Right forelimb (tissue), 1 donor: ENCODE measurements around the gene ADCY3.
A peak's percentile ranks its signal among the peaks of the same experiment; 100 is the strongest.

Experiments
- DNase-seq: peaks from one replicate; pipeline ENCODE4 v3.0.0-alpha.2; 2018

The ADCY3 gene

DNA sequence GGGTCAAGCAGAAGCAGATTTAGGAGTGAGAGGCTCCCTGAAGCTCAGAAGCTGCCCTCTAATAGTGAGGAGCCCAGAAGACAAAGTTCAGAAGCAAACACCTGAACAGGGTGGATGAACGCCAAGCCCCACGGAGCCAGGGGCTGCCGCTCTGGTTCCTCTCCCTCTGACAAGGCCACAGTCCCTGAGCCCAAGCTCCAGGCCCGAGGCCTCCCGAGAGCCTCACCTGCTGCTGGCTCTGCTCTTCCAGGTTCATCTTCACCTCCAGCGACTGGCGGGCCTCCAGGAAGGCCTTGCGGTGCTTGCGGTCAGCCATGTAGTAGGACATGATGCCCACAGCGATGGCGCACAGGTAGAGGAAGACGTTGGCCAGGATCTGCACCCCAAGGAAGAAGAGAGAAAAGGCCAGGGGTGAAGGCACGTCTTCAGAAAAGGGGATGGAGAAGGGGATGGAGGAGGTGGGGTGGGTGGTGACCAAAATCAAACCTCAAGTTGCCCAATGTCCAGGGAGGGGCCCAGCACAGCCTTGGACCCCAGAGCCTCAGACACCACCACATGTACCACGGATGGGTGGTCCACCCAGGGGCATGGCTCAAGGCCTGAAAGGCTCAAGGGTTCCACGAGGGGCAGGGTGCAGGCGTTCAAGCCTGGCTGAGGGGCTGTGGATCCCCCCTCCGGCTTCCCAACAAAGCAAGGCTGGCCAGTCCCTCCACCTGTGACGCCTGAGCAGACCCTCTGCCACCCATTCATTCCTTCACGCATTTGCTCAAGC lies 47.5 kb downstream of the ADCY3 start:
- DNase-seq = no peak

DNA sequence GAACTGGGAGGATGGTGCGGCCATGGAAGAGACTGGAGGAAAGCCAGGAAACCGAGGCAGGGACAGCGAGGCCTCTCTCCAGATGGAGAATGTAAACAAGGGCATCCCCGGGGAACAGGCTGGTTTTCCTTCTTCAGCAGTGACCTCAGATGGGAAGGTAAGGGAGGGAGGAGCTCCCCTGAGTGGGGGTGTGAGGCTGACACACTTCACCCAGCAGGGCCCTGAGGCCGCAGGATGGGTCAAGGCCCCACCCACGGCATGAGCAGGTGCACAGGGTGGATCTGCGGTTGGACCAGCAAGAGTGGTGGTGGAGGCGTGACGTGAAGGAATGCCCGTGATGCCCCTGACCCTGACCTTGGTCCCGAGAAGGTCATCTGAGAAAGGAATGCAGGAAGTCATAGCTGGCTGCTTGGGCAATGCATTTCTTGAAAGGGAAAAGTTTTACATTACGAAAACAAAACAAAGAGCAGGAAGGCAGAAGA lies 48.1 kb downstream of the ADCY3 start:
- DNase-seq = no peak

DNA sequence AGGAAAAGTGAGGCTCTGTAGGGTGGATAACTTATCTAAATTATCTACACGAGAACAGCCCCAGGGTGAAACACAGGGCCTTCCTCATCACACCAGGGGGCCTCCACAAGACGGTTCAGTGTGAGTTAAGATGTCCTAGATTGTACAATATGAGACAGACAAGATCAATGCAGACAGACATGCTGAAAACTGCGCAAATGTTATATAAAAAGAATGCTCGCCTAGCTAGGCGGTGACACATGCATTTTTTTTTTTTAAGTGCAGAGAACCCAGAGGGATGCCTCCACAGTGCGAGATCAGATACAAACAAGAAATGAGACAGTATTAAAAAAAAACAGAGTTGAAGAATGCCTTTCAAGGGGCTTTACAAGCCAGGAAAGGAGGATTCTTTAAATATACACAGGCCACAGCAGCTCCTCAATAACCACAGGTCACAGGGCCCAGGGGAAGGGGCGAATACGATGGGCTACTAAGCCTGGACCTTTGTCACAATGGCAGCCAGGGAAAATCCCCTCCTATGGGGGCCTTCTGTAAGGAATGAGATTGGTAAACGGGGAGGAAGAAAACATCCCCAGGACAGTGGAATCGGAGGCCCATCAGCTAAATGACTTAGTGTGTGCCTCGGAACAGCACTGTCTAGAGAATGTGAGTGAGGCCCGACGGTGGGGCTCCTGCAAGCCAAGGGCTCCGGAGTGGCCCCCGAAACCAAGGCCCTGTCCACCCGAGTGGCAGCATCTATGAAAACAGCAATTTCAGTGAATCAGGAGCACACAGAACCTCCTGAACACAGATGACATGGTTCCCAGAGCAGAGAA lies 48.9 kb downstream of the ADCY3 start:
- no peak for DNase-seq

DNA sequence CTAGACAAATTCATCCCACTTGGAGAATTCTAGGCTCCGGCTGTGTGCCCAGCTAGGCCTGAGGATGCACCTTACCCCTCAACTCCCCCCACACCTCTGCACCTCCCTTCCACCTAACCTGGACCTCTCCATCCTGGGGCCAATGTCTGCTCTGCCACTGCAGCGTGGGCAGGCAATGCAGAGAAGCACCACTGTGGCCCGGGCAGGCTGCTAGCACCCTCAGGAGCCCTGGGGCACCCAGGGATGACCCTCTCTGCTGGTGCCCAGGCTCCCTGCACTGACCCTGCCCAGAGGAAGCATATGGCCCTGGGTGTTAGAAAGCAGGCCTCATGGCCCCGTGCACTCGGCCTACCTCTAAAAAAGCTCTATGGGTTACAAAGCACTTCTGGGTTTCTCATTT lies 49.6 kb downstream of the ADCY3 start:
- no peak for DNase-seq

DNA sequence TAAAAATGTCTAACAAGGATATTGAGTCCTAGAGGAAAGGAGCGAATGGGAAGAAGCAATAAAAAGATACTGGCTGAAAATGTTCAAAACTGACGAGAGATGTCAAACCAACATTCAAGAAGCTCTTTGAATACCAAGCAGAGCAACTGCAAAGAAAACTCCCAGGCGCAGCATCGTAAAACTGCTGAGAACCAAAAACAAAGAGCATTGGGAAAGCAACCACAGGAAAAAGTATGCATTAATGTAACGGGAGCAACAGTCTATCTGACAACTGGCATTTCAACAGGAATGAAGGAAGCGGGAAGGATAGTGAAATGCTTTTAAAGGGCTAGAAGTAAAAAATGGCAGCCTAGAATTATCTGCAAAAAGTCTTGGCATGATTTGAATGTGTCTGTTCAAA lies 53.1 kb downstream of the ADCY3 start:
- no peak for DNase-seq

DNA sequence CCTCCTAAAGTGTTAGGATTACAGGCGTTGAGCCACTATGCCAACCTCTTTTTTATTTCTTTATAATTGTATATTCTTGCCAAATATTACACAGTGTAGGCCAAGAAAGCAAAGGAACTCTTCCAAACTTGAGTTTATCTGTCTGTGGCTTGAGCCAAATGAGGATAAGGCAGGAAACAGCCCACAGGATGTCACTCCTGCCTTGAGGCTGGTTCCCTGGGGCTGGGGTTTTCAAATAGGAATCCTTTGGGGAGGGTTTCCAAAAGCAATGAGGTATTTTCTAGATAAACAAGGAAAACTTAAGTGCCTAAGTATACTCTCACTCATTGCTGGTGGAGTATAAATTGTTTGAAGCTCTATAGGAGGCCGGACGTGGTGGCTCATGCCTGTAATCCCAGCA lies 56.4 kb downstream of the ADCY3 start:
- peak; percentile 2 for DNase-seq

DNA sequence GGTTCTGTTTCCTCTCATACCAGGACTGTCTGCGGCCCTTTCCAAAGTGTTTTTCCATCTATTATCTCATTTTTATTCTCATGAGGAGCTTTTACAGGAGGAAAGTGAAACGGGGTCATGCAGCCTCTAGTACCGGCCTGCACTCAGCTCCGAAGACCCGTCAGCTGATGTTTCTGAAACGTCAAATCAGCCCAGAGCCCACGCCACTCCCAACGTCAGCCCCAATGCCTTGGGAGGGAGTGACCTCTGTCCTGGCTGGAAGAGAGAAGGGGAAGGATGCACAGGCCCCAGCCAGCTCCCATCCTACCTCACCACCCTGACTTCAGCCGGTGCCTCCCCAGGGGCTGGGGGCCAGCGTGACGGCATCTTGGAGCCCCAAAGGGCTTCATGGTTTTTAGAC lies 58.5 kb downstream of the ADCY3 start:
- peak; percentile 9 for DNase-seq

DNA sequence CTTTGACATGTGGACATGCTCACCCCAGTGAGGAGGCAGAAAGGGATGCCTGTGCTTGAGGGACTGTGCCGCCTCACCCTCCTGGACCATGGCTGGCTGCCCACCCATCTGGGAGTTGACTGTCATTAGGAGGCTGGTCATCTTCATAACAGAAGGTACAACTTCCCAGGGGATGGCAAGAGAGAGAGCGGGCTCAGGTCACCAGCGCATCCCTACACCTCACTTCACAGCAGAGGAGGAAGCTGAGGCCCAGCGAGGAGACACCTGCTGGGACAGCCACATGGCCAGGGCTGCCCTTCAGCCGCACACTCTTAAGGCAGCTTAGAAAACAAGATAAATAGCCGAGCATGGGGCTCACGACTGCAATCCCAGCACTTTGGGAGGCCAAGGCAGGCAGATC lies 59.4 kb downstream of the ADCY3 start:
- DNase-seq = no peak

DNA sequence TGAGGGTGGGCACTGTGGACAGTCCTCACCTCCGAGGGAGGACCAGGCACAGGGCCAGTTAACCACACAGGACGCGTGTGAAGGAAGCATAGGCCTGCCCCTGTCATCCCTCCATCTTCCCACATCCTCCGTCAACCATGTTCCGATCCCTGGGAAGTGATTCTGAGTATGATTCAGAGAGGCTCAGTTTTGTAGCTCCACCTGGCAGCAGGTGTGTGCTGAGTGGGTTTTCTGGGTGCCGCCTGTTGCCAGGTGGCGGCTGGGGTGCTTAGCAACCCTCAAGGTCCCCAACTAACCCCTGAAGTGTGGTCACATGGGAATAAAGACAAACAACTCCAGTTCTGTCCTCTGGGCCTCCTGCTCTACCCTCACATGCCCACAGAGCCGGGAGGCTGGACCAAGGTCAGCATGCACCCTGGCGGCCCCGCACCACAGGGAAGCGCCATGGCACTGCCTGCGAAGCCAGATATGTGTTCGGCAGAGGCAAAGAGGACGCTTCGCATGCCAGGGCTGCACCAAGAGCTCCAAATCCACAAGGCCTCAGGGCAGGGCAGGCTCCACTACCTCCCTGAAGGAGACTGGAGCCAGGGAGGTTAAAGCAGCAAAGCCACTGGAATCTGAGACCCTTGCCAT lies 60.0 kb downstream of the ADCY3 start:
- peak; percentile 33 for DNase-seq

DNA sequence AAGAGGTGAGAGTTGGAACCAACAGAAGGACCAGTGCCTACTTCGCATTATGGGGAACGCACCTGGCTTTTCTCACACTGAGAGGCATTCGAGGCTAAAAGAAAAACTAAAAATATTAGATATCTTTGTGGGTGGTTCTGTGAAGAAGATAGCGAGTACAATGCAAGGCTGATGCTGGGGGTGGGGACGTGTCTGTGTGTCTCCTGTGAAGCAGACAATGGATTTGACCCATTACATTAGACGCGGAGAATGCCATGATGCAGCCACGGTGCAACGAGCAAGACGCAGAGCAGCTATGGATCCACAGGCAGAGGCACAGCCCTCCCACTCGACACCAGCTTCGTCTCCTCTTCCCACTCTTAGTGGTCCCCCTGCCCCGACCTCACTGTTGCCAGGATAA lies 61.0 kb downstream of the ADCY3 start:
- DNase-seq = no peak

DNA sequence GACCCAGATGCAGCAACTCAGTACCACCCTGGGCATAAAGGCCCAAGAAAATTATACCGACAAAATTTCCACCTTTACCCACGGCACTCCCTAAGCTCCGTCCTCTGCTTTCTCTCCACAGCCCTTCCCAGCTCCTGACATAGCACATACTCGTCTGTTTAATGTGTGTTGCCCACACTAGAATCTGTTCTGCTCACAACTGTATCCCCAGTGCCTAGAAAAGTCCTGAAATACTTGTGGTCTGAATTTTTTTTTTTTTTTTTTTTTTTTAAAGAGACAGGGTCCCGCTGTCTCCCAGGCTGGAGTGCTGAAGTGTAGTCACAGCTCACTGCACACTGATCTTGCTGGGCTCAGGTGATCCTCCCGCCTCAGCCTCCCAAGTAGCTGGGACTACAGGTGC lies 62.3 kb downstream of the ADCY3 start:
- DNase-seq = no peak

DNA sequence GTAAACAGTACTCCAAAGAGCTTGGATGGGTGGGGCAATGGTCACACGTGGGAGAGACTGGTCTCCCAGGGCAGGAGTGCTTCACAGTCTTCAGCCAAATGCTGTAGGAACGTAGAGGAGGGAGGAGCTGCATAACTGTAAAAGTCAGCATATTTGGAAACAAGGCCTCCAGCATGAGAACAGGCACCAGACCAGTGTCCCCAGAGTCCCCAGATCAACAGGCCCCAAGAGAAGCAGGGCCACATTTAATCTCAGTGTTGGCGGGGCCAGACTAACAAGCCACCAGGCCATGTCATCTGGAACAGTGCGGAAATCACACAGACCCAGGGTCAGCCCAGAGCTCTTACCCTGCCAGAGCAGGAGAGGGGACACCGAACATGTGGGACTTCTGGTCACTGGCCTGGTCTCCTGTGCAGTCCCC lies 63.2 kb downstream of the ADCY3 start:
- DNase-seq = no peak

DNA sequence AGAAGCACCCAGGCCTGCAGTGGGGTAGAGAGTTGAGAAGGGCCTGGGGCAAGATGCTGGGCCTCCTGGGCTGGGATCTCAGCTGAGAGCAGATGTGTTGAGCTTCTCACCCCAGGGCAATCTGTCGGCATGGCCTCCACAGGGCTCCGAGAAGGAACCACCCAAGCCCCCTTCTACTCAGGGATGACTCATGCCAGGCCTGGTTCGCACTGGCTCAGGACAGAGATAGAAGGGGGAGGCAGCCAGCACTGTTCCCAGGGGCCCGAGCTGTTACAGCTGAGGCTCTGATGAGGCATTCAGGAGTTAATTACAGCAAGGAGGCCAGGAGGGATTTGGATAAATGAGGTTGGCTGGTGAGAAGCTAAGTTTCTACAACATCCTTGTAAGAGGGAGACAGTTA lies 64.3 kb downstream of the ADCY3 start:
- no peak for DNase-seq

DNA sequence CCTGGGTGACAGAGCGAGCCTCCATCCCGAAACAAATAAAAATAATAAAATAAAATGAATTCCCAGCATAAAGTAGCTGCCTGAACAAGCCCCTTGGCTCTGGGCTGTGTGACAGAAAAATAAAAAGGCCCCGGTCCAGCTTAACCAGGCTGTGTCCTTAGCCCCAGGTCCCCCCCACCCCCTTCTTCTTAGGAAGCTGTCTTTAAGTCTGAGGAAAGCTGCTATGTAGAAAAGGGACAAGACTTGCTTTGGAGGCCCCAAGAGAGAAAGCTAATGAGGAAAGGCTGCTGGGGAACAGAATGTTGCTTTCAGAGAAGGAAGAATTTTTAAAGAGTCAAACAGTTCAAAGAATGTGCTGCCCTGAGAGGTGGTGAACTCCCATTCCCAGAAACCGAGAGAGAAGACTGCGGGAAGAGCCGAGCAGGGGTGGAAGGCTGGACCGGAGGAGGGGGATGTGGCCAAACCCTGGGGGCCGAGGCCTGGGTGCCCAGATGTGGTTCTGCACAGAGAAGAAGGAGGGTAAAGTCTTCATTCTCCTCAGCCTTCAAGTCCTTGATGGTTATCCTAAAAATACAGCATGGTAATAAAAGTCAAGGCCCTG lies 64.9 kb downstream of the ADCY3 start:
- no peak for DNase-seq

DNA sequence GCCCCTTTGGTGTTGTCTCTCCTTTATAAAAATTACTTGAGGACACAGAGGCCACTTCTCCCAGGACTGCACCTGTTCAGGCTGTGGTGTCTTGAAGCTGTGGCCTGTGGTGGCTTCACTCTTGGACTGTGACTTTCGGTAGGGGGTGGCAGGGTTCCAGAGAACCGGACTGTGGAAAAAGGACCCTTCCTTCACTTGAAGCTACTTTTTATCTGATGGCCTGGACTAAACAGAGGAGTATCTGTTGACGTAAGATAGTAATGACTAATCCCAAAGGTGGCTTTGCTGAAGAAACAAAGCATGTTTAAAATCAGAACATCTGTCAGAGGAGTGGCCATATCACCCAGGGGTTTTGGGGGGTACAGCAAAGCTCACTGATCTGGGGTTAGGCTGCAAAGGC lies 66.0 kb downstream of the ADCY3 start:
- no peak for DNase-seq

DNA sequence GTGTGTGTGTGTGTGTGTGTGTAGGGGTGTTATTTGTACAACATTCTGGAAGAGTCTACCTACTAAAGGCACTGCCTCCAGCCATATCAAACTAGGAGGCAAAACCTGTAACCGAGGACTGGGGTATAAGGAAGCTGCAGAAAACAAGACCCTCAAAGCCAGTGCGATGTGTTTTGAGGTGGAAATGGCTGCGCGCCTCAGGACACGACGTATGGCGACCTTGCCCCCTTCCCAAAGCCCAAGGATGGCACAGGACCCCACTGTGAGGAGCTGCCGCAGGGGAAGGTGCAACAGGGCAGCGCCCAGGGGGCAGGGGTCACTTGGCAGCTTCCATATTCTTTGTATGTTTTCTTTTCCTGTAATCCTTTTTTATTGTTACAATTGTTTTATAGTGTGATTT lies 67.0 kb downstream of the ADCY3 start:
- no peak for DNase-seq

DNA sequence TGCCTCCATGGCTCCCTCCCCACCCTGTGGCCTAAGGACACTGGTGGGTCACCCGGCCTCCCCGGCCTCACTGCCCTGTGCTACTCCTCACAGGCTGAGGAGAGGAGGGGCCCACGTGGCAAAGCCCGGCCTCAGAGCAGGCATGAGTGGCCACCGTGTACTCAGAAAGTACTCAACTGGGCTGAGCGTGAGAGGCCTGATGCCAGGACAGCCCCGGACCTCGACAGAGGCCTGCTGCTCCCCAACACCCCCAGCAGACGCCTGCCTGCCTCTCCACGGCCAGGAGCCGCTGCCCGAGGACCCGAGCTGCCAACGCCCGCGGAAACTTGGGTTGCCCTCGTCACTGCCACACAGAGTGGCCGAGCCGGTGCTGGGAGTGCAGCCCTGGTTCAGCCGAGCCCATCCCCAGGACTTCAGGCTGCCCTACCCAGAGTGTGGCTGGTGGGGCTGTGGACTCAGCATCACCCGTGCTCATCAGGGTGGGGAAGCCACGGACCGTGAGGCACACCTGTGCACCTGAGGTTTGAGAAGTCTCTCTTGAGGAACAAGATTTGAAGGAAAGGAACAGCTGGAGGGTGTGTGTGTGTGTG lies 67.5 kb downstream of the ADCY3 start:
- DNase-seq = no peak

DNA sequence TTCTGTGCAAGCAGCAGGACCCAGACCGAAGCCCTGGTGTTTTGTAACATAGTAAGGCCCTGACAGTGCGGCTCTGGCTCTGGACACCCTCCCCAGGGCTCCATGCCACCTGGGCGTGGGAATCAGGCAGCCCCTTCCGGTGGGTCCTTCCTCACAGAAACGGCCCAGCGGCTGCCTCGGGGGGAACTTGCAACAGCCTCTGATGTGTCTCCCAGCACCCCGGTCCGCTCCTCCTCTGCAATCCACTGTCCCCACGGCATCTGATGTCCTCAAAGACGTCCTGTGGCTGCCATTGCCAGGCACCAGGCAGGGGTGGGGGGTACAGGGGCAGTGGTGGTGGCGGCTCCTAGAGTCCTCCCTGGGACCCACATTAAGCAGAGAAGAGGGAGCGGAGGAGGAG lies 68.0 kb downstream of the ADCY3 start:
- no peak for DNase-seq

DNA sequence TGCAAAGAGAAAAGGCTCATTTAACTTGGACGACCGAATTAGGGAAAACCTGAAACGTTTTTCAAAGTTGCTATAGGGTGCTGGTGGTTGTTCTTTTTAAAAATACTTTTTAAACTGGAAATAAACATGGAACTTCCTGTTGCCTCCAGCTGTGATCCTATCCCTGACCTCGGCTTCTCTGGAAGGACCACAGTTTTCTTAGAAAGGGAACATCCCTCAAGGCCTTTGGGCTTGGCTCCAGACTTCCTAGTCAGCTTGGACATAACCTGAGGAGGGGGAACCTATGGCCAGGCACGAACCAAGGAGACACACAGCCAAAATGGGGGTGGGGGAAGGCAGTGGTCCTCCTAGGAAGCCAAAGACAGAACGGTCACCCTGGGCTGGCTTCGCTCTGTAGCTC lies 69.1 kb downstream of the ADCY3 start:
- DNase-seq = peak; percentile 13

DNA sequence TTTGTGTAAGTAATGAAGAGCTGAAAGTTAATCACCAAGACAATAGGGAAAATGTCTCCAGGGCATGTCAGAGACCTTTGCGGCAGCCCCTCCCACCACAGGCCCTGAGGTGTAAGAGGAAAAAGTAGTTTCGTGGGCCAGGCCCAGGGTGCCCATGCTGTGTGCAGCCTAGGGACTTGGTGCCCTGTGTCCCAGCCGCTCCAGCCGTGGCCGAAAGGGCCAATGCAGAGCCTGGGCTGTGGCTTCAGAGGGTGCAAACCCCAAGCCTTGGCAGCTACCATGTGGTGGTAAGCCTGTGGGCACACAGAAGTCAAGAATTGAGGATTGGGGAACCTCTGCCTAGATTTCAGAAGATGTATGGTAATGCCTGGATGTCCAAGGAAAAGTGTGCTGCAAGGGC lies 74.3 kb downstream of the ADCY3 start:
- DNase-seq = no peak

DNA sequence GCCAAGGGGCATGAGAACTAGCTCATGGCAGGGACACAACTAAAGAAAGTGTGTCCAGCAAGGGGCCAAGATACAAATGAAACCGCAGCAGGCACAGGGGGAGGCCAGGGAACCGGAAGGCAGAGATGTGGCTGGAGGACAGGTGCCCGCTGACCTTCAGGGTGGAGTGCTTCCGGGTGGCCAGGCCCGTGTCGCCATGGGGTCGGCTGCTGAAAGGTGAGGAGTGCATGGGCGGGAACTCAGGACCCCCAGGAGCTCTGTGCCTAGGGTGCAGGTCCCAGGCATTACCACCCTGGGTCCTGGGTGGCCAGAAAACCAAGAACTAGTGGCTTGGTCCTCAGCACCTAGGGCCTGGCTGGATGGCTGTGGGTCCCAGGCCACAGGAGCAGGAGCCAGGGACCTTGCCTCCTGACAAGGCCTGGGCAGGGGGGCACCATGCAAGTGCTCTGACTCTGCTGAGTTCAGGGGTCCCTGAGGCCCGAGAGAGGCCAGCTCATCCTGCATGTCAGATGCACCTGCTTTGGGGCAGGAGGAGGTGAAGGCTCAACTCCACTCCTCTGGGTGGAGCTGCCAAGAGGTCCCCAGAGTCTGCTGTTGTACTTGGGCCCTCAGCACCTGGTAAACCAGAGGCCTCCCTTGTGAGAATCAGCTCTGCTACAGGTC lies 75.9 kb downstream of the ADCY3 start:
- no peak for DNase-seq

DNA sequence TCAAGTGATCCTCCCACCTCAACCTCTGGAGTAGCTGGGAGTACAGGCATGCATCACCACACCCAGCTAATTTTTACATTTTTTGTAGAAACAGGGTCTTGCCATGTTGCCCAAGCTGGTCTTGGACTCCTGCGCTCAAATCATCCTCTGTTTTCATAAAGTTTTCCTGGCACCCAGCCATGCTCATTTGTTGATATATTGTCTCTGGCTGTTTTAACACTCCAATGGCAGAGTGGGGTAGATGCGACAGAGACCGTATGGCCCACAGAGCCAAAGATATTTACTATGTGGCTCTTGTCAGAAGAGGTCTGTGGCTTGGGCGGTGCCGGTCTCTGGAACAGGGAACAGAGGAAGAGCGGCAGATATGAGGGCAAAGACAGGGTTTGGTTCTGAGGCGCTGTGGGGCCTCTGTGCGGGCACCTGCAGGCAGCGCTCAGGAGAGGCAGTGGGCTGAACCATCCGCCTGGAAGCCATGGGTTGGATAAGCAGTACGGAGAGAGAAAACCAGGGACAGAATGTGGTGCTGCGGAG lies 76.6 kb downstream of the ADCY3 start:
- DNase-seq = no peak
